GM21360 (cell line): ENCODE results near the gene CCDC175.

Source experiments
- ATAC-seq: cut with Tn5 transposase; IDR thresholded peaks from one replicate; pipeline ENCODE4 v1.9.1; 2021; ENCODE audit warnings: mild to moderate bottlenecking, moderate library complexity; ENCODE audit not compliant: unreplicated experiment

The CCDC175 gene

GRCh38 chr14:59576332-59577294 is at the start of gene CCDC175:
TSS of gene CCDC175 (minus strand) at chr14:59576812. CDS start at chr14:59576775, 37 bp downstream.
- ATAC-seq, result peak; percentile 97

- ATAC-seq, result no peak
These were observed 46.0 kb upstream of the CCDC175 start for GRCh38 chr14:59622631-59623030.

- ATAC-seq, result no peak
These were observed 42.4 kb upstream of the CCDC175 start for GRCh38 chr14:59619061-59619460.

GRCh38 chr14:59601056-59601455 is 24.4 kb upstream of the CCDC175 start:
- ATAC-seq, result no peak

- no peak for ATAC-seq
These were observed 23.8 kb upstream of the CCDC175 start for GRCh38 chr14:59600211-59600945.

- no peak for ATAC-seq
These were observed 18.5 kb upstream of the CCDC175 start for GRCh38 chr14:59595071-59595470.

GRCh38 chr14:59591641-59592370 is 15.2 kb upstream of the CCDC175 start:
- ATAC-seq, result no peak

- no peak for ATAC-seq
These were observed 11.5 kb upstream of the CCDC175 start for GRCh38 chr14:59588101-59588500.

- ATAC-seq, result no peak
These were observed 9.4 kb upstream of the CCDC175 start for GRCh38 chr14:59585891-59586554.

GRCh38 chr14:59583755-59584154 is 7.1 kb upstream of the CCDC175 start:
- no peak for ATAC-seq

- ATAC-seq, result no peak
These were observed 6.4 kb upstream of the CCDC175 start for GRCh38 chr14:59582845-59583509.

GRCh38 chr14:59582161-59582560 is 5.5 kb upstream of the CCDC175 start:
- ATAC-seq, result no peak

GRCh38 chr14:59580911-59581310 is 4.3 kb upstream of the CCDC175 start:
- no peak for ATAC-seq

- no peak for ATAC-seq
These were observed 6.5 kb downstream of the CCDC175 start for GRCh38 chr14:59570122-59570521.

- ATAC-seq, result no peak
These were observed 9.9 kb downstream of the CCDC175 start for GRCh38 chr14:59566725-59567124.

GRCh38 chr14:59566296-59566695 is 10.3 kb downstream of the CCDC175 start:
- ATAC-seq, result no peak

- ATAC-seq, result no peak
These were observed 11.5 kb downstream of the CCDC175 start for GRCh38 chr14:59565087-59565486.

- no peak for ATAC-seq
These were observed 12.2 kb downstream of the CCDC175 start for GRCh38 chr14:59564366-59564765.

- ATAC-seq, result no peak
These were observed 29.3 kb downstream of the CCDC175 start for GRCh38 chr14:59547310-59547709.

- no peak for ATAC-seq
These were observed 32.7 kb downstream of the CCDC175 start for GRCh38 chr14:59543873-59544272.
